Smooth muscle cell of the umbilical artery (primary cell): ENCODE data around the gene PEAK3. TPM values are rescaled to one million over a fixed set of nuclear protein-coding genes. Genes with fewer than 3 reads are reported as not detected.

Source experiments
- total RNA-seq: library from RNA; depleted of rRNA; stranded (reverse); fragments of >200 nt; gene quantifications from 2 replicates; pipeline ENCODE4 v1.2.3, GENCODE V29; 2014

PEAK3 gene
- total RNA-seq = not detected in 2 replicates

GRCh38 chr19:2282062-2282861 lies at the start of gene PEAK3:
Gene PEAK3, minus strand, starts transcription at chr19:2282175. Its CDS starts 1,244 bp downstream, at chr19:2280931.

GRCh38 chr19:2328401-2329148 lies 46.6 kb upstream of the PEAK3 start, which contains the start of the genes LSM7 and SPPL2B:
Gene LSM7, minus strand, starts transcription at chr19:2328586. Its CDS starts 20 bp downstream, at chr19:2328566.
Gene SPPL2B, plus strand, starts transcription at chr19:2328684. Its CDS starts 26 bp downstream, at chr19:2328710.

GRCh38 chr19:2308114-2308556 lies 26.2 kb upstream of the PEAK3 start, which contains the start of gene LINGO3:
Gene LINGO3, minus strand, starts transcription at chr19:2308154. Its CDS starts 16,378 bp downstream, at chr19:2291776.

GRCh38 chr19:2255982-2256685 lies 25.8 kb downstream of the PEAK3 start, which contains the start of gene JSRP1:
Gene JSRP1, minus strand, starts transcription at chr19:2256417. Its CDS starts 1,103 bp downstream, at chr19:2255314.

GRCh38 chr19:2249010-2249866 lies 32.7 kb downstream of the PEAK3 start, which contains the start of gene AMH:
Gene AMH, plus strand, starts transcription at chr19:2249323. Its CDS starts 10 bp downstream, at chr19:2249333.

GRCh38 chr19:2236314-2237050 lies 45.5 kb downstream of the PEAK3 start, which contains the start of the genes PLEKHJ1 and SF3A2:
Gene PLEKHJ1, minus strand, starts transcription at chr19:2236329. Its CDS starts 81 bp downstream, at chr19:2236248.
Gene SF3A2, plus strand, starts transcription at chr19:2236824. Its CDS starts 6,595 bp downstream, at chr19:2243419.

Other genes with a start within 250 kb of the PEAK3 start
- gene MKNK2, start 230.9 kb downstream of the PEAK3 start, total RNA-seq = 49.0 and 102 TPM in 2 replicates
- gene MOB3A, start 185.8 kb downstream of the PEAK3 start, total RNA-seq = 14.0 and 36.9 TPM in 2 replicates
- 0.89 and 1.5 TPM in 2 replicates for gene IZUMO4, start 185.3 kb downstream of the PEAK3 start, total RNA-seq
- gene AP3D1, start 130.6 kb downstream of the PEAK3 start, total RNA-seq = 106 and 185 TPM in 2 replicates
- 3.9 and 10.5 TPM in 2 replicates for gene DOT1L, start 118.2 kb downstream of the PEAK3 start, total RNA-seq
- 44.4 and 46.3 TPM in 2 replicates for gene PLEKHJ1, start 45.8 kb downstream of the PEAK3 start, total RNA-seq
- 22.9 and 39.8 TPM in 2 replicates for gene SF3A2, start 45.4 kb downstream of the PEAK3 start, total RNA-seq
- gene AMH, start 32.9 kb downstream of the PEAK3 start, total RNA-seq = 0.59 and 1.1 TPM in 2 replicates
- 0.14 and 0.30 TPM in 2 replicates for gene JSRP1, start 25.8 kb downstream of the PEAK3 start, total RNA-seq
- gene LINGO3, start 26.0 kb upstream of the PEAK3 start, total RNA-seq = not detected in 2 replicates
- gene LSM7, start 46.4 kb upstream of the PEAK3 start, total RNA-seq = 105 and 126 TPM in 2 replicates
- gene SPPL2B, start 46.5 kb upstream of the PEAK3 start, total RNA-seq = 43.7 and 57.3 TPM in 2 replicates
- not detected in 2 replicates for gene TMPRSS9, start 78.1 kb upstream of the PEAK3 start, total RNA-seq
- gene TIMM13, start 145.4 kb upstream of the PEAK3 start, total RNA-seq = 25.8 and 29.1 TPM in 2 replicates
- gene LMNB2, start 174.8 kb upstream of the PEAK3 start, total RNA-seq = 49.6 and 135 TPM in 2 replicates
- 15.6 and 44.2 TPM in 2 replicates for gene GADD45B, start 194.0 kb upstream of the PEAK3 start, total RNA-seq